Aorta (tissue), 5 donors: ENCODE data around the gene VPS37C. TPM values are rescaled to one million over a fixed set of nuclear protein-coding genes. Genes with fewer than 3 reads are reported as not detected.

ENCODE experiments used
- ATAC-seq: fragments of 200-7000 bp; cut with Tn5 transposase; one replicate; pipeline ENCODE4 v1.9.1; 2022; ENCODE audit warnings: moderate library complexity; ENCODE audit not compliant: low FRiP score
- DNase-seq, 2 donors: peaks; one replicate each; pipeline ENCODE4 v3.0.0-alpha.2; 2020
- H3K27ac ChIP-seq, 2 donors: one replicate each; pipeline ENCODE4 v1.5.1; 2013; ENCODE audit warnings: low read length in 2 of 2, mild to moderate bottlenecking in 2 of 2, moderate library complexity in 2 of 2, control low read depth in 1 of 2, inconsistent platforms in 1 of 2, low read depth in 1 of 2
- H3K27me3 ChIP-seq, 2 donors: one replicate each; pipeline ENCODE4 v1.6.1; 2013; ENCODE audit warnings: control low read depth in 1 of 2, low read length in 1 of 2, mild to moderate bottlenecking in 1 of 2, moderate library complexity in 1 of 2; ENCODE audit not compliant: insufficient read depth in 2 of 2, control insufficient read depth in 1 of 2
- H3K36me3 ChIP-seq, 2 donors: one replicate each; pipeline ENCODE4 v1.6.1; 2013; ENCODE audit warnings: control low read depth in 1 of 2, low read length in 1 of 2, mild to moderate bottlenecking in 1 of 2; ENCODE audit not compliant: insufficient read depth in 2 of 2, control insufficient read depth in 1 of 2
- H3K4me1 ChIP-seq, 2 donors: one replicate each; pipeline ENCODE4 v1.6.1; 2013; ENCODE audit warnings: low read length in 2 of 2, control low read depth in 1 of 2, mild to moderate bottlenecking in 1 of 2, moderate library complexity in 1 of 2; ENCODE audit not compliant: insufficient read depth in 2 of 2, control insufficient read depth in 1 of 2
- H3K4me3 ChIP-seq, 2 donors: one replicate each; pipeline ENCODE4 v1.5.1; 2013; ENCODE audit warnings: low read length in 2 of 2, control low read depth in 1 of 2, mild to moderate bottlenecking in 1 of 2
- H3K9me3 ChIP-seq: one replicate; pipeline ENCODE4 v1.6.1; 2013; ENCODE audit warnings: mild to moderate bottlenecking, low read length; ENCODE audit not compliant: control insufficient read depth
- WGBS, 2 donors: extraction: QIAGEN DNeasy Blood & Tissue Kit; methylation state at CpG; one replicate each; pipeline ENCODE4 v1.1.7; 2013; 5-methylcytosine and 5-hydroxymethylcytosine counted together
- intact Hi-C, 2 donors: fragments of 100-400 bp; cut with DNase I; formaldehyde crosslinking; loops; one replicate each; pipeline versions ENCODE4 v1.14.2 to v1.15.0; 2022
- polyA plus RNA-seq, 2 donors: library from polyadenylated mRNA; stranded (reverse); fragments of 200-250 nt; gene quantifications; one replicate each; pipeline ENCODE4 v1.2.3, GENCODE V29; 2013
- total RNA-seq, 2 donors: library from RNA; stranded (reverse); fragmentation: NEBNext Ultra II Directional; extraction: Animal tissue kit (Norgen Biotek cat#: 25700); gene quantifications; one replicate each; pipeline ENCODE4 v1.2.1, GENCODE V29; 2021
- donor health status: healthy with polysubstance abuse.
- donor health status: Bipolar disorder and iron deficiency.
- donor health status: DM: no; HTN: no; CAD: no.
- donor health status: DM: no; HTN: no; CAD: no.
- donor health status: DM: yes; HTN: yes; CAD: no.

VPS37C gene
- total and polyA plus RNA-seq, 4 donors = 12.7 to 39.9 (median 21.9) TPM

DNA sequence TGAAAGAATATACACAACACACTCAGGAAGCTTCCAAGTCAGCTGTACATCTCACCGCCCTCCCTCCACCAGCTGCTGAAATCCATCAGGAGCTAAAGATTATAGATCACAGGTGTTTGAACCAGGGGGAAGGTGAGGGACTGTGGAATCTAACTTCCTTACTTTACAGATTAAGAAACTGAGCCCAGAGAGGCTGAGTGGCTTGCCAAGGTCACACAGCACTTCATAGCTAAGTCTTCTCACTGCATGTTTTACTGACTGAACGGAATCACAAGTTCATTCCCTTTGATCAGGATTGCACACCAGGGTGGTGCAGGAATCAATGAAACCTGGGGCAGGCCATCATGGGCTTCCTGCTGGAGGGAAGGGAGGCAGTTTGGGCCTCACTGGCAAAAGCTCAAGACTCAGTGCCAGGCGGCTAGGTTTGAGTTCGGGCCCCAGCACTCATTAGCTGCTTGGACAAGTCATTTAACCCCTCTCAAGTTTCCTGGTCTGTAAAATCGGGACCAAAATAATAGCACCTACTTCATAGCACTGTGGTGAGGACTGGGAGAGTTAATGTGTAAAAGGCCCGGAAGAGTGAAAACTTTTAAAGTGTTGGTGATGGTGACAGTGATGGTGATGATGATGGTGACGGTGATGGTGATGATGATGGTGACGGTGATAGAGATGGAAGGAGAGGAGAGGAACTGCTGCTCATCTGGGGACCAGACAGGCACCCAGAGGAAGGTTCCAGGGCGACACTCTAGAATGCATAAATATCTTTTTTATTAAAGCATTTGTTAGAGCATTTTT lies 50.8 kb downstream of the VPS37C start:
- Histone ChIP-seq H3K27ac (no peak overlapping the region), H3K4me1 (no peaks in the 10 kb centered on the region), H3K4me3 (no peak overlapping the region), H3K36me3 (no peaks in the 10 kb centered on the region), H3K9me3 (no peaks in the 10 kb centered on the region), H3K27me3 (no peaks in the 10 kb centered on the region)
- 85 to 89% methylated on average over 9 of the region's 9 CpGs for WGBS, 2 donors
- intact Hi-C loops = no loop called here
- DNase-seq (peak in 1 of 2 donors; percentile 17), ATAC-seq (no peak)

DNA sequence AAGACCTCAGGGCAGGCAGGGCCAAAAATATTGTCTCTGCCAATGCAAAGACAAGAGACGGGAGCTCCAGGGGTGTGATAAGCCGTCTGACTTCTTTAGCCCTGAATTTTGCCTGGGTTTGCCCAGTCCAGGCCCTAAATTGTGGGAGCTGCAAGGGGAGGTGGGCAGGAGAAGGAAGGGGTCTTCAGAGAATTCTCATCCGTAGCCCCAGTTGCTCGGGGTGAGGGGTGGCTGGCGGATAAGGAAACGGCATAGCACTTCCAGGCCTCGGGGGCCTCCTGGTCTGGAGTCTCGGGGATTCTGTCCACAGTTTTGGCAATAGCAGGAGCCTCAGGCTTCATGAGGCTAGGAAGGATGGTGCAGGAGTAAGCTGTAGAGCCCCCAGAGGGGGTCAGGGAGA lies 51.6 kb downstream of the VPS37C start:
- 69 to 78% methylated on average over 8 of the region's 8 CpGs for WGBS, 2 donors
- no peak overlapping the region for H3K4me3 ChIP-seq
- intact Hi-C loops = no loop called here
- H3K27me3 ChIP-seq = no peaks in the 10 kb centered on the region
- no peaks in the 10 kb centered on the region for H3K9me3 ChIP-seq
- no peaks in the 10 kb centered on the region for H3K4me1 ChIP-seq
- DNase-seq (peak in 1 of 2 donors; percentile 59), ATAC-seq (no peak)
- no peak overlapping the region for H3K27ac ChIP-seq
- no peaks in the 10 kb centered on the region for H3K36me3 ChIP-seq

DNA sequence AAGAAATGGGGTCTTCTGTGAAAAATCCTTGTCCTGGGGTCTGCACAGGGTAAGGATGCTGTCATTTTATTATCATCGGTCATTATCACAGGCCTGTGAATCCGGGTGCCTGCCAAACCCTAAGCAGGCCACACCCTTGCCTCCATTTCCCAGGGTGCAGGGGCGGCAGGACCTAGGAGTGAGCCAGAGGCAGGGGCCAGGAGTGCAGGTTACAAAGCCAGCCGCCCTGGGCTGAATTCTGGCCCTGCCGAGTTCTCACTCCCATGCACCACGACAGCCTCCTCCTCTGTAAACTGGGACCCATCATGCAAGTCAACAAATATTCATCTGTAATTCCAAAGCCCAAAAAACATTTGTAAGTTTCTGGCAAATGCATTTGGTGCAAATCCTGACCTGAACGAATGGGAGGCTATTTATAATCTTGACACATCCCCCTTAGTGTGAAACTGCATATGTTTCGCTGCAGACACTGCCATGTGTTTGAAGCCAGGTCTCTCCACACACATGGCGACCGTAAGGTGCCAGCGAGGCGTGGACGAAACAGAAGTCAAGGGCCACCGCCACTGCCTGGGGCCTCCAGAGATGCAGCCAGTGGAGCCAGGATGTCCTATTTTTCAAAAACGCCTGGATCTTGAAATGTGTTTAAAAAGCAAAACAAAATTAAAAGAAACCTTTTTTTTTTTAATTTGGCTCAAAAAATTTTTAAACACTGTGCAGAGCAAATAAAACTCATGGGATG lies 52.2 kb downstream of the VPS37C start:
- DNase-seq = peak in 1 of 2 donors; percentile 53
- 82 to 83% methylated on average over 15 of the region's 15 CpGs for WGBS, 2 donors

DNA sequence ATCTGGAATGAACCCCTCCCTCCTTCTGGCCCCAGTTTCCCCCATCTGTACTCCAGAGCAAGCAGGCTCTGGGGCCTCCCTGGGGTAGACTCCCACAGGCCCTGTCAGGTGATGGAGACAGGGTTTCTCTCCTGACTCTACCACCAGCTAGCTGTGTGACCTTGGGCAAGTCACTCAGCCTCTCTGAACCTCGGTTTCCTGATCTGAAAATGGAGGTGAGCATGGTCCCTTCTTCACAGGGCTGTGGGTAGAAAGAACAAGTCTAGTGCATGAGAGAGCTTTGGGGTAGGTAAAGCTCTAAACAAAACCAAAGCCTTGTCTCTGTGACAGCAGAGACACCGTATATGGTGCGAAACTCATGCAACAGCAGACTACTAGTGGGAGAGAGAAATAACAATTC lies 53.3 kb downstream of the VPS37C start:
- intact Hi-C loops = no loop called here
- H3K4me1 ChIP-seq = no peaks in the 10 kb centered on the region
- no peak overlapping the region for H3K4me3 ChIP-seq
- no peaks in the 10 kb centered on the region for H3K9me3 ChIP-seq
- DNase-seq (peak in 1 of 2 donors; percentile 19), ATAC-seq (no peak)
- WGBS, 2 donors = 92 to 94% methylated on average over 3 of the region's 3 CpGs
- no peak overlapping the region for H3K27ac ChIP-seq
- no peaks in the 10 kb centered on the region for H3K27me3 ChIP-seq
- no peaks in the 10 kb centered on the region for H3K36me3 ChIP-seq

More for the DNA sequence above, 52.2 kb downstream of the VPS37C start:
- Histone ChIP-seq H3K9me3 (no peaks in the 10 kb centered on the region), H3K36me3 (no peaks in the 10 kb centered on the region), H3K4me1 (no peaks in the 10 kb centered on the region), H3K4me3 (no peak overlapping the region), H3K27ac (no peak overlapping the region), H3K27me3 (no peaks in the 10 kb centered on the region)
- intact Hi-C loops = no loop called here
- no peak for ATAC-seq

DNA sequence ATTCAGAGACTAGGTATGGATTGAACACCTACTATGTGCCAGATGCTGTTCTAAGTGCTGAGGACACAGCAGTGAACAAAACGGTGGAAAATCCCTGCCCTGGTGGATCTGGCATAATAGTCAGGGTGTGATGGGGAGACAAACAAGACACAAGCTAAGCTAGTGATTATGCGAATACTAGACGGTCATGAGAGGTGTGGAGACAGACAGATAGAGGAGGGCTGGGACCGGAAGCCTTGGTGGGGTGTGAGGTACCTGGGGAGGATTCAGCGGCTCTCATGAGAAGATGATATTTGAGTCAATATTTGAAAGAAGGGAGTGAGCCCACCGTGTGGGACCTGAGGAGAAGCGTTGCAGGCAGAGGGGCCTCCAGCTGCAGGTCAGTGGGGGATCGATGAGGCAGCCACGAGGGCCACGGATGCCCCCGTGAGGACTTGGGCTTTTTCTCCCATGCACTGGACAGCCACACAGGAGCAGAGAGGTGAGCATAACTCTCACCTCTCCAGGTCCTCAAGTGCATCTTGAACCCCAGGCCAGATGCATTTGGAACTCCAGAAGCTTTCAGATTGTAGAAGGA lies 54.2 kb downstream of the VPS37C start:
- peak in 1 of 2 donors; percentile 30 for DNase-seq
- intact Hi-C loops = no loop called here

DNA sequence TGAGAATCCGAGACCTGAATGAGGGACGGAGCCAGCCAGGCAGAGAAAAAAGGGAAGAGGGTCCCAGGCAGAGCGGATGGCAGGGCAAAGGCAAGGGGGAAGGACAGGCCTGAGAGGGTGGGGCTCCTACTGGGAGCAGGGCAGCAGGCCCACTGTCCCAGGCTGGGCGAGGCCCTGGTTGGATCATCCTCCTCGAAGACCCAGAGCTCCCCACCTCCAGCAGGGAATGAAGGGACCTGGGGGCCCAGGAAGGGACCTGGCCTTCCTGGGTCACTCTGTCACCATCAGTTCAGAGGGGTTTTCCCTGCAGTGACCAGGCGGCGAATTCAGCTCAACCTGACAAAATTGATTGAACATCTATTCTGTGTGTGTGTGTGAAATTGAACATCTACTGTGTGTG lies 54.9 kb downstream of the VPS37C start:
- Histone ChIP-seq H3K36me3 (no peaks in the 10 kb centered on the region), H3K9me3 (no peaks in the 10 kb centered on the region), H3K27ac (no peak overlapping the region), H3K4me1 (no peaks in the 10 kb centered on the region), H3K4me3 (no peak overlapping the region), H3K27me3 (no peaks in the 10 kb centered on the region)
- intact Hi-C loops = no loop called here
- 89 to 91% methylated on average over 7 of the region's 7 CpGs for WGBS, 2 donors
- DNase-seq = peak in 1 of 2 donors; percentile 56
- no peak for ATAC-seq

More for the DNA sequence above, 54.2 kb downstream of the VPS37C start:
- Histone ChIP-seq H3K27me3 (no peaks in the 10 kb centered on the region), H3K9me3 (no peaks in the 10 kb centered on the region), H3K36me3 (no peaks in the 10 kb centered on the region), H3K27ac (no peak overlapping the region), H3K4me3 (no peak overlapping the region), H3K4me1 (no peaks in the 10 kb centered on the region)
- ATAC-seq = no peak
- WGBS, 2 donors = 85 to 87% methylated on average over 11 of the region's 11 CpGs

DNA sequence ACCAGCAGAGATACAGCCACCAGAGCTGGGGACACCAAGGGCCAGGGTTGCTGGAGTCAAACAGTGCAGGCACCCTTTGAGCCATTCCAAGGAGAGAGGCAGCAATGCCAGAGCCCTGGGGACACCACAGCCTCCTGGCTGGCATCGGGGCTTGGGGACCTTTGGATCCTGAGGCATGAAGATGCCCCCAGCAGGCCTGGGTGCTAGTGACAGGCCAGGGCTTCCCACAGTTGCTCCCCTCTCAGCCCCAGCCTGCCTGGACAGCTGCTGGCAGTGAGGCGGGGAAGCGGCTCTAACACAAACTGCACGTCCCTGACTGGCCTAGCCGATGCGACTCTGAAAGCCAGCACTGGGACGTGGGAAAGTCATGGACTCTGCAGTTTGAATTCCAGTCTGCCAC lies 56.3 kb downstream of the VPS37C start:
- no peaks in the 10 kb centered on the region for H3K36me3 ChIP-seq
- peak; percentile 21 to 57 for DNase-seq
- ATAC-seq = no peak
- no peak overlapping the region for H3K27ac ChIP-seq
- H3K4me1 ChIP-seq = no peaks in the 10 kb centered on the region
- intact Hi-C loops = no loop called here
- H3K27me3 ChIP-seq = no peaks in the 10 kb centered on the region
- H3K4me3 ChIP-seq = no peak overlapping the region
- WGBS, 2 donors = 87 to 90% methylated on average over 7 of the region's 7 CpGs
- H3K9me3 ChIP-seq = no peaks in the 10 kb centered on the region

DNA sequence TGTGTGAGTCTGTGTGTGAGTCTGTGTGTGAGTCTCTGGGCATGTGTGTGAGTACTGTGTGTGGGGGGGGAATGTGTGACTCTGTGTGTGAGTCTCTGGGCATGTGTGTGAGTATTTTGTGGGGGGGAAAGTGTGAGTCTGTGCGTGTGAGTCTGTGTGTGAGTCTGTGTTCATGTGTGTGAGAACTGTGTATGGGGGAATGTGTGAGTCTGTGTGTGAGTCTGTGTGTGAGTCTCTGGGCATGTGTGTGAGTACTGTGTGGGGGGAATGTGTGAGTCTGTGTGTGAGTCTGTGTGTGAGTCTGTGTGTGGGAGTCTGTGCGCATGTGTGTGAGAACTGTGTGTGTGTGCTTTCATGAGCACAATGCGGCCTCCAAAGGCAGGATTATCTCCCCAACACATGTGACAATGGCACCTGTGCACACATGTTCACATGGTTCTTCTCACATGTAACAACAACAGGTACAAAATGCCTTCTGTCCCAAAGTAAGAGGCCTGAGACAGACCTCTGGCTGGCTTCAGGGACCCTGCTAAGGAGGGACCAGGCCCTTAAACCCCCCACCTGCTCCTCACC lies 57.3 kb downstream of the VPS37C start:
- Histone ChIP-seq H3K27ac (no peak overlapping the region), H3K4me1 (no peaks in the 10 kb centered on the region), H3K27me3 (no peaks in the 10 kb centered on the region), H3K4me3 (no peak overlapping the region), H3K36me3 (no peaks in the 10 kb centered on the region), H3K9me3 (no peaks in the 10 kb centered on the region)
- intact Hi-C loops = no loop called here
- DNase-seq (peak in 1 of 2 donors; percentile 8), ATAC-seq (no peak)
- WGBS, 2 donors = 94 to 98% methylated on average over 3 of the region's 3 CpGs
